ENCODE results near the gene CWH43. TPM values are rescaled to one million over a fixed set of nuclear protein-coding genes. Genes with fewer than 3 reads are reported as not detected.

CWH43 gene
- total and polyA plus RNA-seq, 2 of the 13 experiments (the other 11 are each of a cell fraction or from before 2014, with no cell fraction given): not detected

DNA sequence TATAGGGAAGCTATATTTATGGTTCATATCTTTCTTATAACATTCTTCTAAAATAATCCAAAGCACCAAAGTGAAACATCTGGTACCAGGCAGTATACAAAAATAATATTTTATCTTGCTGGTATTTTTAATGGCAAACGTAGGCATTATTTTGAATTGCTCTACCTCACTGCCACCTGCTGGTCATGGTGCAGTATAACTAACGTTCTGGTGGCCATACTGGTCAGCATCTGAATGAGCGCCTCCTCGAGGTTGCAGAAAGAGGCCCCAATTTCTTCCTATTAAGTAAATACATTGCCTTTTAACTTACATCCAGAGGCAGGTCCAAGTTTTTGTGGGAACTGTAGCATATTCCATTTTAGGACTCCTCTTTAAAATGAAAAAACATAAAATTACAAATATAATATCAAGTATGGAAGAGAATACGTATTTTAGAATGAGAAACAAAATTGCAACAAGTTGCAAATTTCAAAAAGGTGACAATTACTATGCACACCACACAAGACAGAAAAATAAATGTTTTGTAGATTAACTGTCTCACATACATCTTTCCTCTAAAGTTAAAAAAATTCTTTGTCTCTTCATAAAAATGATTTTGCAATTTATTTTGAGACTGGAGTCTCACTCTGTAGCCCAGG, 22.9 kb upstream of the CWH43 start (continued):
- TF ChIP-seq REST (IDR thresholded peaks at IDR 0.05; ENCODE audit: borderline replicate concordance in 1 of 2, low read depth in 1 of 2, low read length in 2 of 2) (no peak), GATAD1 (CRISPR knock-in tag; IDR thresholded peaks at IDR 0.05) (0 out of 2 replicates have a peak, but pooled peaks have one; percentile 25), RARG (CRISPR knock-in tag; IDR thresholded peaks at IDR 0.05; ENCODE audit: low read depth) (no peak), ZNF737 (CRISPR knock-in tag; IDR thresholded peaks at IDR 0.05; ENCODE audit: borderline replicate concordance) (no peak), SMC3 (IDR thresholded peaks at IDR 0.05; ENCODE audit: low read length) (peak; percentile 90), CTCF (CRISPR knock-in tag; IDR thresholded peaks at IDR 0.05) (peak; percentile 89), RAD21 (CRISPR knock-in tag; IDR thresholded peaks at IDR 0.05) (peak; percentile 81)
- TF ChIP-seq, protein P1, sequence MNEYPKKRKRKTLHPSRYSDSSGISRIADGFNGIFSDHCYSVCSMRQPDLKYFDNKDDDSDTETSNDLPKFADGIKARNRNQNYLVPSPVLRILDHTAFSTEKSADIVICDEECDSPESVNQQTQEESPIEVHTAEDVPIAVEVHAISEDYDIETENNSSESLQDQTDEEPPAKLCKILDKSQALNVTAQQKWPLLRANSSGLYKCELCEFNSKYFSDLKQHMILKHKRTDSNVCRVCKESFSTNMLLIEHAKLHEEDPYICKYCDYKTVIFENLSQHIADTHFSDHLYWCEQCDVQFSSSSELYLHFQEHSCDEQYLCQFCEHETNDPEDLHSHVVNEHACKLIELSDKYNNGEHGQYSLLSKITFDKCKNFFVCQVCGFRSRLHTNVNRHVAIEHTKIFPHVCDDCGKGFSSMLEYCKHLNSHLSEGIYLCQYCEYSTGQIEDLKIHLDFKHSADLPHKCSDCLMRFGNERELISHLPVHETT (CRISPR knock-in tag; conservative IDR thresholded peaks at IDR 0.05): no peak

All from HepG2 (cell line).